HEK293 (cell line): ENCODE data around the gene RNU7-1.

Experiments used
- IKZF3 ChIP-seq: fragments of 450-650 bp; IDR thresholded peaks from 2 replicates; pipeline ENCODE4 v1.5.0; 2018; ENCODE audit warnings: missing biosample characterization, mild to moderate bottlenecking, missing genetic modification characterization, moderate library complexity
- KLF7 ChIP-seq: fragments of 450-650 bp; formaldehyde crosslinking; IDR thresholded peaks from 2 replicates; pipeline ENCODE4 v1.5.1; 2016; ENCODE audit warnings: missing biosample characterization, missing genetic modification characterization, borderline replicate concordance
- OVOL3 ChIP-seq: fragments of 450-650 bp; formaldehyde crosslinking; IDR thresholded peaks from 2 replicates; pipeline ENCODE4 v1.5.1; 2016; ENCODE audit warnings: missing biosample characterization, missing genetic modification characterization
- ZEB2 ChIP-seq: fragments of 450-650 bp; formaldehyde crosslinking; IDR thresholded peaks from 2 replicates; pipeline ENCODE4 v1.5.1; 2016; ENCODE audit warnings: missing biosample characterization, missing genetic modification characterization
- ZFP3 ChIP-seq: fragments of 450-650 bp; formaldehyde crosslinking; IDR thresholded peaks from 2 replicates; pipeline ENCODE4 v1.5.1; 2016; ENCODE audit warnings: low read depth, missing biosample characterization, missing genetic modification characterization
- ZNF10 ChIP-seq: fragments of 450-650 bp; formaldehyde crosslinking; IDR thresholded peaks from 2 replicates; pipeline ENCODE4 v1.5.1; 2017; ENCODE audit warnings: missing biosample characterization, missing genetic modification characterization
- ZNF2 ChIP-seq: fragments of 450-650 bp; formaldehyde crosslinking; IDR thresholded peaks from 2 replicates; pipeline ENCODE4 v1.5.1; 2016; ENCODE audit warnings: missing biosample characterization, missing genetic modification characterization
- ZNF341 ChIP-seq: fragments of 450-650 bp; formaldehyde crosslinking; IDR thresholded peaks from 2 replicates; pipeline ENCODE4; 2016; ENCODE audit warnings: low read depth, missing biosample characterization, missing genetic modification characterization
- ZNF560 ChIP-seq: fragments of 450-650 bp; formaldehyde crosslinking; IDR thresholded peaks from 2 replicates; pipeline ENCODE4 v1.5.1; 2017; ENCODE audit warnings: missing biosample characterization, missing genetic modification characterization, borderline replicate concordance
- ZNF624 ChIP-seq: fragments of 450-650 bp; formaldehyde crosslinking; IDR thresholded peaks from 2 replicates; pipeline ENCODE4 v1.5.1; 2017; ENCODE audit warnings: missing biosample characterization, missing genetic modification characterization
- ZNF654 ChIP-seq: fragments of 450-650 bp; formaldehyde crosslinking; IDR thresholded peaks from 2 replicates; pipeline ENCODE4 v1.5.1; 2016; ENCODE audit warnings: low read depth, missing biosample characterization, missing genetic modification characterization
- ZNF660 ChIP-seq: fragments of 450-650 bp; IDR thresholded peaks from 2 replicates; pipeline ENCODE4 v1.5.1; 2018; ENCODE audit warnings: missing biosample characterization, mild to moderate bottlenecking, missing genetic modification characterization
- ZSCAN16 ChIP-seq: fragments of 450-650 bp; formaldehyde crosslinking; IDR thresholded peaks from 2 replicates; pipeline ENCODE4 v1.5.1; 2016; ENCODE audit warnings: missing biosample characterization, missing genetic modification characterization
- ZSCAN23 ChIP-seq: fragments of 450-650 bp; formaldehyde crosslinking; IDR thresholded peaks from 2 replicates; pipeline ENCODE4 v1.5.1; 2016; ENCODE audit warnings: missing biosample characterization, missing genetic modification characterization
- TF ChIP-seq, protein P1 (sequence below): fragments of 450-650 bp; formaldehyde crosslinking; IDR thresholded peaks from 2 replicates; pipeline ENCODE4 v1.5.1; 2016; ENCODE audit warnings: missing biosample characterization, missing genetic modification characterization
- TF ChIP-seq, protein P2 (sequence below): fragments of 450-650 bp; formaldehyde crosslinking; IDR thresholded peaks from 2 replicates; pipeline ENCODE4 v1.5.1; 2016; ENCODE audit warnings: missing biosample characterization, missing genetic modification characterization
- TF ChIP-seq, protein P3 (sequence below): fragments of 450-650 bp; formaldehyde crosslinking; IDR thresholded peaks from 2 replicates; pipeline ENCODE4; 2016; ENCODE audit warnings: missing biosample characterization, missing genetic modification characterization
- TF ChIP-seq, protein P4 (sequence below): fragments of 450-650 bp; formaldehyde crosslinking; IDR thresholded peaks from 2 replicates; pipeline ENCODE4 v1.5.1; 2016; ENCODE audit warnings: missing biosample characterization, missing genetic modification characterization
- TF ChIP-seq, protein P5 (sequence below): fragments of 450-650 bp; formaldehyde crosslinking; conservative IDR thresholded peaks from 2 replicates; pipeline ENCODE4 v1.5.1; 2016; ENCODE audit warnings: low read depth, missing biosample characterization, missing genetic modification characterization
- TF ChIP-seq, protein P6 (sequence below): fragments of 450-650 bp; formaldehyde crosslinking; IDR thresholded peaks from 2 replicates; pipeline ENCODE4 v1.5.1; 2017; ENCODE audit warnings: missing biosample characterization, missing genetic modification characterization
- TF ChIP-seq, protein P7 (sequence below): fragments of 450-650 bp; formaldehyde crosslinking; IDR thresholded peaks from 2 replicates; pipeline ENCODE4 v1.5.1; 2016; ENCODE audit warnings: missing biosample characterization, missing genetic modification characterization
- TF ChIP-seq, protein P8 (sequence below): fragments of 450-650 bp; formaldehyde crosslinking; IDR thresholded peaks from 2 replicates; pipeline ENCODE4 v1.5.1; 2017; ENCODE audit warnings: missing biosample characterization, missing genetic modification characterization
- TF ChIP-seq, protein P9 (sequence below): fragments of 450-650 bp; IDR thresholded peaks from 2 replicates; pipeline ENCODE4 v1.5.1; 2018; ENCODE audit warnings: missing biosample characterization, mild to moderate bottlenecking, missing genetic modification characterization

Gene RNU7-1

DNA sequence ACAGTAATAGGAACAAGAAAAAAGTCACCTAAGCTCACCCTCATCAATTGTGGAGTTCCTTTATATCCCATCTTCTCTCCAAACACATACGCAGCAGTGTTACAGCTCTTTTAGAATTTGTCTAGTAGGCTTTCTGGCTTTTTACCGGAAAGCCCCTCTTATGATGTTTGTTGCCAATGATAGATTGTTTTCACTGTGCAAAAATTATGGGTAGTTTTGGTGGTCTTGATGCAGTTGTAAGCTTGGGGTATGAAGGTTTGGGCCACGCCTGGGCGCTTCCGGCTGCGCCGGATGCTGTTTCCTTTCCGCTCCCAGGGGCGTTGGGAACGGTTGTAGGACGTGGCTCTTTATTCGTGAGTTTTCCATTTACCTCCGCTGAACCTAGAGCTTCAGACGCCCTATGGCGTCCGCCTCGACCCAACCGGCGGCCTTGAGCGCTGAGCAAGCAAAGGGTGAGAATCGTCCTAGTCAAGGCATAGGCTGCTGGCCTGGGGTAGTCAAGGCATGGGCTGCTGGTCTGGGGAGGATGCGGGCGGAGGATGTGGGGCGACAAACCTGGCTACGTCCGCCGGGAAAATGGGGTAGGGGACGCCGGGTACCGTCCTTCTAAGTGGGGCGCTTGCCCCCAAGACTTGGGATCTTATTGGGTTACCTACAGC lies at the start of gene RNU7-1, which contains the start of gene C12orf57 (continued):
- TF ChIP-seq, protein P1, sequence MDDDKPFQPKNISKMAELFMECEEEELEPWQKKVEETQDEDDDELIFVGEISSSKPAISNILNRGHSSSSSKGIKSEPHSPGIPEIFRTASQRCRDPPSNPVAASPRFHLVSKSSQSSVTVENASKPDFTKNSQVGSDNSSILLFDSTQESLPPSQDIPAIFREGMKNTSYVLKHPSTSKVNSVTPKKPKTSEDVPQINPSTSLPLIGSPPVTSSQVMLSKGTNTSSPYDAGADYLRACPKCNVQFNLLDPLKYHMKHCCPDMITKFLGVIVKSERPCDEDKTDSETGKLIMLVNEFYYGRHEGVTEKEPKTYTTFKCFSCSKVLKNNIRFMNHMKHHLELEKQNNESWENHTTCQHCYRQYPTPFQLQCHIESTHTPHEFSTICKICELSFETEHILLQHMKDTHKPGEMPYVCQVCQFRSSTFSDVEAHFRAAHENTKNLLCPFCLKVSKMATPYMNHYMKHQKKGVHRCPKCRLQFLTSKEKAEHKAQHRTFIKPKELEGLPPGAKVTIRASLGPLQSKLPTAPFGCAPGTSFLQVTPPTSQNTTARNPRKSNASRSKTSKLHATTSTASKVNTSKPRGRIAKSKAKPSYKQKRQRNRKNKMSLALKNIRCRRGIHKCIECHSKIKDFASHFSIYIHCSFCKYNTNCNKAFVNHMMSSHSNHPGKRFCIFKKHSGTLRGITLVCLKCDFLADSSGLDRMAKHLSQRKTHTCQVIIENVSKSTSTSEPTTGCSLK (tag by site-specific recombination), result no peak
- TF ChIP-seq ZEB2 (tag by site-specific recombination) (0 out of 2 replicates have a peak, but pooled peaks have one; percentile 30), IKZF3 (tag by site-specific recombination) (peak; percentile 86), OVOL3 (tag by site-specific recombination) (peak; percentile 5; the same call in 1 of the 2 replicates), ZNF660 (peak; percentile 97), ZNF624 (no peak; the same call in 1 of the 2 replicates), ZNF560 (tag by site-specific recombination) (no peak), ZFP3 (tag by site-specific recombination) (0 out of 2 replicates have a peak, but pooled peaks have one; percentile 48), ZSCAN23 (tag by site-specific recombination) (no peak), KLF7 (tag by site-specific recombination) (peak; percentile 40; the same call in 1 of the 2 replicates), ZNF10 (tag by site-specific recombination) (peak; percentile 56; the same call in 1 of the 2 replicates), ZSCAN16 (tag by site-specific recombination) (no peak; the same call in 1 of the 2 replicates), ZNF341 (tag by site-specific recombination) (peak; percentile 37; the same call in 1 of the 2 replicates), ZNF2 (tag by site-specific recombination) (peak; percentile 70; the same call in 1 of the 2 replicates), ZNF654 (peak; percentile 31; the same call in 1 of the 2 replicates)
- TF ChIP-seq, protein P2, sequence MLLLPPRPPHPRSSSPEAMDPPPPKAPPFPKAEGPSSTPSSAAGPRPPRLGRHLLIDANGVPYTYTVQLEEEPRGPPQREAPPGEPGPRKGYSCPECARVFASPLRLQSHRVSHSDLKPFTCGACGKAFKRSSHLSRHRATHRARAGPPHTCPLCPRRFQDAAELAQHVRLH (tag by site-specific recombination), result peak; percentile 88
- TF ChIP-seq, protein P3, sequence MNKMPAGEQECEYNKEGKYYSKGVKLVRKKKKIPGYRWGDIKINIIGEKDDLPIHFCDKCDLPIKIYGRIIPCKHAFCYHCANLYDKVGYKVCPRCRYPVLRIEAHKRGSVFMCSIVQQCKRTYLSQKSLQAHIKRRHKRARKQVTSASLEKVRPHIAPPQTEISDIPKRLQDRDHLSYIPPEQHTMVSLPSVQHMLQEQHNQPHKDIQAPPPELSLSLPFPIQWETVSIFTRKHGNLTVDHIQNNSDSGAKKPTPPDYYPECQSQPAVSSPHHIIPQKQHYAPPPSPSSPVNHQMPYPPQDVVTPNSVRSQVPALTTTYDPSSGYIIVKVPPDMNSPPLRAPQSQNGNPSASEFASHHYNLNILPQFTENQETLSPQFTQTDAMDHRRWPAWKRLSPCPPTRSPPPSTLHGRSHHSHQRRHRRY, result peak; percentile 7; the same call in 1 of the 2 replicates
- TF ChIP-seq, protein P4, sequence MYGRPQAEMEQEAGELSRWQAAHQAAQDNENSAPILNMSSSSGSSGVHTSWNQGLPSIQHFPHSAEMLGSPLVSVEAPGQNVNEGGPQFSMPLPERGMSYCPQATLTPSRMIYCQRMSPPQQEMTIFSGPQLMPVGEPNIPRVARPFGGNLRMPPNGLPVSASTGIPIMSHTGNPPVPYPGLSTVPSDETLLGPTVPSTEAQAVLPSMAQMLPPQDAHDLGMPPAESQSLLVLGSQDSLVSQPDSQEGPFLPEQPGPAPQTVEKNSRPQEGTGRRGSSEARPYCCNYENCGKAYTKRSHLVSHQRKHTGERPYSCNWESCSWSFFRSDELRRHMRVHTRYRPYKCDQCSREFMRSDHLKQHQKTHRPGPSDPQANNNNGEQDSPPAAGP (tag by site-specific recombination), result peak; percentile 39; the same call in 1 of the 2 replicates
- TF ChIP-seq, protein P5, sequence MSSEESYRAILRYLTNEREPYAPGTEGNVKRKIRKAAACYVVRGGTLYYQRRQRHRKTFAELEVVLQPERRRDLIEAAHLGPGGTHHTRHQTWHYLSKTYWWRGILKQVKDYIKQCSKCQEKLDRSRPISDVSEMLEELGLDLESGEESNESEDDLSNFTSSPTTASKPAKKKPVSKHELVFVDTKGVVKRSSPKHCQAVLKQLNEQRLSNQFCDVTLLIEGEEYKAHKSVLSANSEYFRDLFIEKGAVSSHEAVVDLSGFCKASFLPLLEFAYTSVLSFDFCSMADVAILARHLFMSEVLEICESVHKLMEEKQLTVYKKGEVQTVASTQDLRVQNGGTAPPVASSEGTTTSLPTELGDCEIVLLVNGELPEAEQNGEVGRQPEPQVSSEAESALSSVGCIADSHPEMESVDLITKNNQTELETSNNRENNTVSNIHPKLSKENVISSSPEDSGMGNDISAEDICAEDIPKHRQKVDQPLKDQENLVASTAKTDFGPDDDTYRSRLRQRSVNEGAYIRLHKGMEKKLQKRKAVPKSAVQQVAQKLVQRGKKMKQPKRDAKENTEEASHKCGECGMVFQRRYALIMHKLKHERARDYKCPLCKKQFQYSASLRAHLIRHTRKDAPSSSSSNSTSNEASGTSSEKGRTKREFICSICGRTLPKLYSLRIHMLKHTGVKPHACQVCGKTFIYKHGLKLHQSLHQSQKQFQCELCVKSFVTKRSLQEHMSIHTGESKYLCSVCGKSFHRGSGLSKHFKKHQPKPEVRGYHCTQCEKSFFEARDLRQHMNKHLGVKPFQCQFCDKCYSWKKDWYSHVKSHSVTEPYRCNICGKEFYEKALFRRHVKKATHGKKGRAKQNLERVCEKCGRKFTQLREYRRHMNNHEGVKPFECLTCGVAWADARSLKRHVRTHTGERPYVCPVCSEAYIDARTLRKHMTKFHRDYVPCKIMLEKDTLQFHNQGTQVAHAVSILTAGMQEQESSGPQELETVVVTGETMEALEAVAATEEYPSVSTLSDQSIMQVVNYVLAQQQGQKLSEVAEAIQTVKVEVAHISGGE (tag by site-specific recombination), result peak; percentile 91
- TF ChIP-seq, protein P6, sequence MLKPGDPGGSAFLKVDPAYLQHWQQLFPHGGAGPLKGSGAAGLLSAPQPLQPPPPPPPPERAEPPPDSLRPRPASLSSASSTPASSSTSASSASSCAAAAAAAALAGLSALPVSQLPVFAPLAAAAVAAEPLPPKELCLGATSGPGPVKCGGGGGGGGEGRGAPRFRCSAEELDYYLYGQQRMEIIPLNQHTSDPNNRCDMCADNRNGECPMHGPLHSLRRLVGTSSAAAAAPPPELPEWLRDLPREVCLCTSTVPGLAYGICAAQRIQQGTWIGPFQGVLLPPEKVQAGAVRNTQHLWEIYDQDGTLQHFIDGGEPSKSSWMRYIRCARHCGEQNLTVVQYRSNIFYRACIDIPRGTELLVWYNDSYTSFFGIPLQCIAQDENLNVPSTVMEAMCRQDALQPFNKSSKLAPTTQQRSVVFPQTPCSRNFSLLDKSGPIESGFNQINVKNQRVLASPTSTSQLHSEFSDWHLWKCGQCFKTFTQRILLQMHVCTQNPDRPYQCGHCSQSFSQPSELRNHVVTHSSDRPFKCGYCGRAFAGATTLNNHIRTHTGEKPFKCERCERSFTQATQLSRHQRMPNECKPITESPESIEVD (tag by site-specific recombination), result 0 out of 2 replicates have a peak, but pooled peaks have one; percentile 44
- TF ChIP-seq, protein P7, sequence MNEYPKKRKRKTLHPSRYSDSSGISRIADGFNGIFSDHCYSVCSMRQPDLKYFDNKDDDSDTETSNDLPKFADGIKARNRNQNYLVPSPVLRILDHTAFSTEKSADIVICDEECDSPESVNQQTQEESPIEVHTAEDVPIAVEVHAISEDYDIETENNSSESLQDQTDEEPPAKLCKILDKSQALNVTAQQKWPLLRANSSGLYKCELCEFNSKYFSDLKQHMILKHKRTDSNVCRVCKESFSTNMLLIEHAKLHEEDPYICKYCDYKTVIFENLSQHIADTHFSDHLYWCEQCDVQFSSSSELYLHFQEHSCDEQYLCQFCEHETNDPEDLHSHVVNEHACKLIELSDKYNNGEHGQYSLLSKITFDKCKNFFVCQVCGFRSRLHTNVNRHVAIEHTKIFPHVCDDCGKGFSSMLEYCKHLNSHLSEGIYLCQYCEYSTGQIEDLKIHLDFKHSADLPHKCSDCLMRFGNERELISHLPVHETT (tag by site-specific recombination), result peak; percentile 39
- TF ChIP-seq, protein P8, sequence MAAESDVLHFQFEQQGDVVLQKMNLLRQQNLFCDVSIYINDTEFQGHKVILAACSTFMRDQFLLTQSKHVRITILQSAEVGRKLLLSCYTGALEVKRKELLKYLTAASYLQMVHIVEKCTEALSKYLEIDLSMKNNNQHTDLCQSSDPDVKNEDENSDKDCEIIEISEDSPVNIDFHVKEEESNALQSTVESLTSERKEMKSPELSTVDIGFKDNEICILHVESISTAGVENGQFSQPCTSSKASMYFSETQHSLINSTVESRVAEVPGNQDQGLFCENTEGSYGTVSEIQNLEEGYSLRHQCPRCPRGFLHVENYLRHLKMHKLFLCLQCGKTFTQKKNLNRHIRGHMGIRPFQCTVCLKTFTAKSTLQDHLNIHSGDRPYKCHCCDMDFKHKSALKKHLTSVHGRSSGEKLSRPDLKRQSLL (tag by site-specific recombination), result peak; percentile 66; the same call in 1 of the 2 replicates
- TF ChIP-seq, protein P9, sequence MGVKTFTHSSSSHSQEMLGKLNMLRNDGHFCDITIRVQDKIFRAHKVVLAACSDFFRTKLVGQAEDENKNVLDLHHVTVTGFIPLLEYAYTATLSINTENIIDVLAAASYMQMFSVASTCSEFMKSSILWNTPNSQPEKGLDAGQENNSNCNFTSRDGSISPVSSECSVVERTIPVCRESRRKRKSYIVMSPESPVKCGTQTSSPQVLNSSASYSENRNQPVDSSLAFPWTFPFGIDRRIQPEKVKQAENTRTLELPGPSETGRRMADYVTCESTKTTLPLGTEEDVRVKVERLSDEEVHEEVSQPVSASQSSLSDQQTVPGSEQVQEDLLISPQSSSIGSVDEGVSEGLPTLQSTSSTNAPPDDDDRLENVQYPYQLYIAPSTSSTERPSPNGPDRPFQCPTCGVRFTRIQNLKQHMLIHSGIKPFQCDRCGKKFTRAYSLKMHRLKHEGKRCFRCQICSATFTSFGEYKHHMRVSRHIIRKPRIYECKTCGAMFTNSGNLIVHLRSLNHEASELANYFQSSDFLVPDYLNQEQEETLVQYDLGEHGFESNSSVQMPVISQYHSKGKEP (tag by site-specific recombination), result peak; percentile 62
